K562 (cell line): ENCODE measurements around the gene NFIL3. TPM values are rescaled to one million over a fixed set of nuclear protein-coding genes. Genes with fewer than 3 reads are reported as not detected.

Experiments used
- BMI1 ChIP-seq: fragments of 150-350 bp; IDR thresholded peaks from 2 replicates; pipeline ENCODE4 v1.6.1; 2014; ENCODE audit warnings: low read length
- E2F1 ChIP-seq: sonication (generic); formaldehyde crosslinking; IDR thresholded peaks from 2 replicates; pipeline ENCODE4 v1.8.1; 2023; ENCODE audit warnings: mild to moderate bottlenecking, missing genetic modification reagents, moderate library complexity
- FOXM1 ChIP-seq, 2 experiments: fragments of 450-650 bp in 1 of 2; sonication (generic) in 1 of 2; formaldehyde crosslinking in 1 of 2; IDR thresholded peaks; 2 replicates each; pipeline versions ENCODE4 v1.6.1 to v1.9.0; 2017 to 2022; ENCODE audit warnings: low read depth in 2 of 2, mild to moderate bottlenecking in 2 of 2, missing genetic modification reagents in 1 of 2, moderate library complexity in 1 of 2
- KAT8 ChIP-seq: fragments of 450-650 bp; IDR thresholded peaks from 2 replicates; pipeline ENCODE4 v1.6.1; 2016; ENCODE audit warnings: low read depth, mild to moderate bottlenecking
- KLF10 ChIP-seq: fragments of 250-450 bp; sonication (Bioruptor Pico); IDR thresholded peaks from 2 replicates; pipeline ENCODE4 v1.6.1; 2021; ENCODE audit warnings: matching md5 sums
- LCOR ChIP-seq: sonication (generic); formaldehyde crosslinking; IDR thresholded peaks from 2 replicates; pipeline ENCODE4 v1.8.0; 2022; ENCODE audit warnings: mild to moderate bottlenecking, missing genetic modification reagents
- NELFE ChIP-seq: IDR thresholded peaks from 2 replicates; pipeline ENCODE4 v1.6.1; 2011; ENCODE audit warnings: mild to moderate bottlenecking; ENCODE audit not compliant: insufficient read depth, insufficient read length
- PCBP1 ChIP-seq: fragments of 200-400 bp; formaldehyde crosslinking; IDR thresholded peaks from 2 replicates; pipeline ENCODE4 v1.6.1; 2018; ENCODE audit warnings: mild to moderate bottlenecking, low read depth, low read length; ENCODE audit not compliant: poor library complexity, severe bottlenecking
- PHB2 ChIP-seq: fragments of 450-650 bp; IDR thresholded peaks from 2 replicates; pipeline ENCODE4 v1.6.1; 2017; ENCODE audit warnings: low read depth
- RBM39 ChIP-seq: fragments of 200-400 bp; formaldehyde crosslinking; optimal IDR thresholded peaks from 2 replicates; pipeline ENCODE3; 2018; ENCODE audit warnings: low read depth, low read length
- SAFB ChIP-seq: fragments of 200-400 bp; formaldehyde crosslinking; IDR thresholded peaks from 2 replicates; pipeline ENCODE4 v1.6.1; 2017; ENCODE audit warnings: low read depth, low read length, borderline replicate concordance
- SMAD3 ChIP-seq: fragments of 450-650 bp; formaldehyde crosslinking; conservative IDR thresholded peaks from 2 replicates; pipeline ENCODE4 v1.4.0; 2020; ENCODE audit warnings: mild to moderate bottlenecking
- TGIF2 ChIP-seq: sonication (generic); formaldehyde crosslinking; IDR thresholded peaks from 2 replicates; pipeline ENCODE4 v1.8.1; 2022; ENCODE audit warnings: mild to moderate bottlenecking, missing genetic modification reagents, moderate library complexity
- THAP7 ChIP-seq: fragments of 250-450 bp; sonication (Bioruptor Pico); IDR thresholded peaks from 2 replicates; pipeline ENCODE4 v1.5.0; 2021
- ZBTB1 ChIP-seq: sonication (generic); formaldehyde crosslinking; IDR thresholded peaks from 2 replicates; pipeline ENCODE4 v1.8.1; 2023; ENCODE audit warnings: missing genetic modification reagents, low read depth, mild to moderate bottlenecking, borderline replicate concordance
- ZNF174 ChIP-seq: fragments of 250-450 bp; sonication (Bioruptor Pico); IDR thresholded peaks from 2 replicates; pipeline ENCODE4 v1.4.0; 2020; ENCODE audit warnings: mild to moderate bottlenecking
- ZNF354B ChIP-seq: fragments of 250-450 bp; sonication (Bioruptor Pico); IDR thresholded peaks from 2 replicates; pipeline ENCODE4 v1.4.0; 2020
- polyA plus RNA-seq, 8 experiments: library from polyadenylated mRNA; depleted of rRNA in 4 of 8; stranded (reverse) in 5 of 8; unstranded in 3 of 8; fragments of >200 nt; fragmentation: Nextera tagmentation in 2 of 8; fragmentation: Illumina TruSeq in 1 of 8; extraction: Ambion mirVana in 2 of 8; extraction: Trizol in 1 of 8; gene quantifications; 2 replicates each; pipeline versions ENCODE4 v1.2.1 to v1.2.3, GENCODE V29; 2011 to 2014; ENCODE audit warnings: inconsistent platforms in 1 of 8, missing spikeins in 1 of 8
- total RNA-seq, 7 experiments: library from RNA; depleted of rRNA in 6 of 7; stranded (reverse); fragments of >200 nt in 6 of 7; fragmentation: Illumina TruSeq in 2 of 7; extraction: Trizol in 2 of 7; gene quantifications; 2 replicates each; pipeline versions ENCODE4 v1.2.1 to v1.2.3, GENCODE V29; 2011 to 2021; ENCODE audit warnings: low replicate concordance in 1 of 7
- TF ChIP-seq, protein P1 (sequence below), 2 experiments: fragments of 450-650 bp; IDR thresholded peaks; 2 replicates each; pipeline ENCODE4 v1.6.1; 2016

NFIL3 gene
- total and polyA plus RNA-seq, 9 of the 15 experiments (the other 6 are each of a cell fraction or from before 2014, with no cell fraction given): 3.2 to 16.1 (median 9.3) TPM

GRCh38 chr9:91423785-91424402 lies at the start of gene NFIL3 (continued):
- TF ChIP-seq TGIF2 (no peak), PHB2 (no peak), E2F1 (CRISPR knock-in tag) (no peak), ZNF354B (CRISPR knock-in tag) (no peak), PCBP1 (no peak), BMI1 (no peak), ZBTB1 (CRISPR knock-in tag) (peak; percentile 41; the same call in 1 of the 2 replicates), ZNF174 (CRISPR knock-in tag) (no peak), NELFE (no peak), LCOR (CRISPR knock-in tag) (no peak), RBM39 (no peak), THAP7 (CRISPR knock-in tag) (no peak), SAFB (0 out of 2 replicates have a peak, but pooled peaks have one; percentile 11), SMAD3 (CRISPR knock-in tag) (no peak), KAT8 (no peak), KLF10 (CRISPR knock-in tag) (no peak), FOXM1 (IDR thresholded peaks at IDR 0.05; ENCODE audit: low read depth) (no peak), FOXM1 (CRISPR knock-in tag; IDR thresholded peaks at IDR 0.05; ENCODE audit: low read depth) (no peak)
- TF ChIP-seq, protein P1, sequence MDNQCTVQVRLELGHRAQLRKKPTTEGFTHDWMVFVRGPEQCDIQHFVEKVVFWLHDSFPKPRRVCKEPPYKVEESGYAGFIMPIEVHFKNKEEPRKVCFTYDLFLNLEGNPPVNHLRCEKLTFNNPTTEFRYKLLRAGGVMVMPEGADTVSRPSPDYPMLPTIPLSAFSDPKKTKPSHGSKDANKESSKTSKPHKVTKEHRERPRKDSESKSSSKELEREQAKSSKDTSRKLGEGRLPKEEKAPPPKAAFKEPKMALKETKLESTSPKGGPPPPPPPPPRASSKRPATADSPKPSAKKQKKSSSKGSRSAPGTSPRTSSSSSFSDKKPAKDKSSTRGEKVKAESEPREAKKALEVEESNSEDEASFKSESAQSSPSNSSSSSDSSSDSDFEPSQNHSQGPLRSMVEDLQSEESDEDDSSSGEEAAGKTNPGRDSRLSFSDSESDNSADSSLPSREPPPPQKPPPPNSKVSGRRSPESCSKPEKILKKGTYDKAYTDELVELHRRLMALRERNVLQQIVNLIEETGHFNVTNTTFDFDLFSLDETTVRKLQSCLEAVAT (IDR thresholded peaks at IDR 0.05): no peak
